Stimulated activated CD4-positive, alpha-beta T cell treated with anti-CD3 and anti-CD28 coated beads, Interleukin-1b, Interleukin-23, amount 100 ng/mL, for 48 hours (primary cell): ENCODE measurements around the gene SUN2.

Experiments
- DNase-seq: peaks from one replicate; pipeline ENCODE4 v3.0.0-alpha.2; 2020

The SUN2 gene

DNA sequence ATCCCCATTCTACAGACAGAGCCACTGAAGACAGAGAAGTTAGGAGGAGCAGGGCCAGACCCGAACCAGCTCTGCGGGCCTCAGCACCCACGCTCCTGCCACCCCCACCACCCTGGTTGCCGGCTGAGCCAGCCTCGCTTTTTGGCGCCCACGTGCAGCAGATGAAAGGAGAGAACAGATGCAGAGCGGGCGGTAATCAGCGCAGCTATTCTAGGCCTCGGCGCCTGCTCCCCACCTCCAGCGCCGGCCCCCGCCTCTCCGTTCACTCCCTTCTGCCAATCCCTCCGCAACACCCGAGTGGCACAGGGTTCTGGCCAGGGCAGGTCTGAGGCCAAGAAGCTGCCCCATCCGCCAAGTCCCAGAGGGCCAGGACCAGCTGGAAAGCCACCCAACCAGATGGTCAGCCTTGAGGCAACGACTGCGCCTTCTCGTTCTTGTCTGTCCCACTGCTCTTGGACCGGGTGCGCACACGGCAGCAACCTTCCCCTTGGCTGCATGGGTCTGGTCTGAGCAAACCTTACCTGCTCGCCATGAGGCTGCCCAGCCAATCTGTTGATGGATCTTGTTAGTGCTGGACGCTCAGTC is 21.4 kb upstream of the SUN2 start:
- DNase-seq: no peak

DNA sequence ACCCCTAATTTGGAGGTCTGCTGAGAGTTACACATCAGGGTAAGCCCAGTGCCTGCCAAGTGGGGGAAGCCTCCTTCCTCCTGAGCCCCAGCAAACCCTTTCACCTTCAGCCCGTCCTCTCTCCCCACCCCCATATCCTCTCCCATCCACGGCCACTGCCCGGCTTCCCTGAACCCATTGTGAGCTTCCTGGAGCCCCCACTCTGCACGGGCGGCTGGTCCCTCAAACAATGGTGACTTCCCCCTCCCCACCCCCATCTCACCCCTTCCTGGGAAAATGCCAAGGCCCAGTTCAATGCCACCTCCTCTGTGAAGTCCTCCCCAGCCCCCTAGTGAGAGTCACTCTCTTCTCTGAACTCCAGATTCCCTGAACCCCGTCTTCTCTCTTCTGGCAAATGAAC is 20.3 kb upstream of the SUN2 start:
- DNase-seq: no peak

DNA sequence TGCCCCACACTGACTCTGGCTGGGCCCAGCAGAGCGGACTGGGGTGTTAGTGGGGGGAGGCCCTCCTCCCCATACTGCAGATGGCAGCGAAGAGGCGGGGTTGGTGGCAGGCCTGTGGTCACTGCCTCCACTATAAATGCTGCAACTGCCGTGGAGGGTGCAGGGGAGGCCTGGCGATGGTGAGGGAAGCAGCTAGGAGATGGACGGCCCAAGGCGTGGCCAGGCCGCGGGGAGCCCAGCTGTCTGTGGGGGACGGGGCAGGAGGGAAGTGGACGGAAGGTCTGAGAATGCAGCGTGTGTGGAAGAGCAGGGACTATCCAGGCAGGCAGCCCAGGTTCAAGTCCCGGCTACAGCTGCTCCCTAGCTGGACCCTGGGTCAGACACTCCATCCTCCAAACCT is 19.9 kb upstream of the SUN2 start:
- DNase-seq: no peak

DNA sequence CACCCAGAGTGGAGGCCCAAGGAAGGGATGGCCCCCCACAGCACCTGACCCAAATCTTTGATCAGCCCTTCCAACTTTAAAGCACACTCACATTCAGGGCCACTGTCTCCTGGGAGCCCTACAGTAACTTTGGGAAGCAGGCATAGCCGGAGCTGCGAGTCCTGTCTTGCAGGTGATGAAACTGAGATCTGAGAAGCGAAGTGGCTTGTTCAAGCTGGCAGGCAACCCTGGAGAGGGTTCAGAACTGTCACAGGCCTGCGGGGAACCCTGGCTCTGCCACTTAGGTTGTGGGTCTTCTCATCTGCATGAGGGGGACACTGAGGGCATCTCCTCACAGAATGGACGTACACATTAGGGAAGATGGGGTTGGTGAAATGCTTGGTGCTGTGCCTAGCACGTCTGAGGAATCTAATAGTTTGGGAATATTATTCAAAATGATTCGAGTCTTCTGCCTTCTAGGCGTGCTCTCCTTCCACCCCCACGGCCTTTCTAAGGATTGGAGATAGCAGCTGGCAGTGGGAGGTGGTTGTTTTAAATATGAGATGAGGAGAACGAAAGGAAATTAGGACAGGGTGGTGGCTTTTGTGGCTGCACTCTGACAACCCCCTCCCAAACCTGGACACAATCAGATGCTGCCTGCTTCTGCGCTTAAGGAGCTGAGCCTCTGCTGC is 18.8 kb upstream of the SUN2 start:
- no peak for DNase-seq

DNA sequence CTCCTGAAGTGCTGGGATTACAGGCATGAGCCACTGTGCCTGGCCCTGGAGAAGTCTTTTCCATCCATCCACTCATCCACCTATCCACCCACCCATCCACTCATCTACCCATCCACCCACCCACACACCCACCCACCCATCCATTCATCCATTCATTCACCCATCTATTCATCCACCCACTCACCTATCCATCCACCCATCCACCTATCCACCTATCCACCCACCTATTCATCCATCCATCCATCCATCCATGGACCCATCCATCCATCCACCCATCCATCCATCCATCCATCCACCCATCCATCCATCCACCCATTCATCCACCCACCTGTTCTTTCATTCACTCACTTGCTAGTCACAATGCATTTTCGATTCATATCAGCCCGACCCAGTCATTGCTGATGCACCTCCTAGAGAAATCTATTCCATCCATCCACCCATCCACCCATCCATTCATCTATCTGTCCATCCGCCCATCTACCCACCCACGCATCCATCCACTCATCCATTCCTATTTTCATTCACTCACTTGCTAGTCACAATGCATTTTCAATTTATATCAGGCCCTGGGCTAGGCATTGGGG is 17.7 kb upstream of the SUN2 start:
- no peak for DNase-seq

DNA sequence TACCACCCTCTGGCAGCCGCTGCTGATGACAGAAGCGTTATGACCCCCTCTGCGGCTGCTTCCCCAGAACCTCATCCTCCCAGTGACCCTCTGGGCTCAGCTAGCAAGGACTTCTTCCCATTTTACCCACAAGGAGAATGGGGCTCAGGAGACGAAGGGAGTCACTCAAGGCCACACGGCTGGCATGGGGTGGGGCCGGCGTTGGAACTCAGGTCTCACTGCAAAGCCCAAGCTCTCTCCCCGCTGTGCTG is 16.8 kb upstream of the SUN2 start:
- DNase-seq: no peak

DNA sequence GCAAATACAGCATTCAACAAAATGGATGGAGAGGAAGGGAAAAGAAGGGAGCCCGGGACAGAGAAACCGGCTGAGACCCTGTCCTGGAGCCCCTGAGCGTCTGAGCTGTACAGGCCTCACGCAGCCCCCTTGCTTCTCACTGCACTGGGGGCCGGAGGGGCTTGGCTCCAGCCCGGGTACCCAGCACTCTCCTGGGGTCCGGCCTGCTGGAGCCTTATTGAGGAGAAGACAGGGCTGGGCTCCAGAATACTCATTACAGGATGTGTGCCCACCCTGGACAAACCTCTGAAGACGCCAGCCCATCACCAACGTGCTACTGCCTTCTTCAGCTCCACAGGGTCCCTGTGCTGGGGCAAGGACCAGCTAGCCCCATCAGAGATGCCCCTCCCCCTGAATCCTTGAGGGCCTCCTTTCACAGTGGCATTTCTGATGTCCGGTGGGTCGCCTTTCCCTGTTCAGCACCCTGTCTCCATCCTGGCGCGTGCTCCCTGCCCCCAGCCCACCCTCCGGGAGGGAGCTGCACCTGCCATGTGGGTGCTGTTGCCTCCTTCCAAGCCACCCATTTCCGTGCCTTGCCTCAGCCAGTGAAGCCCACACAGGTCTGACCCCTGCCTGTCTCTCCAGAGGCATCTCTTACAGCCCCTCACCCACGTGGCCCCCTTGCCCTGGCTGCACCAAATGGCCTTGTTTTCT is 14.6 kb upstream of the SUN2 start:
- DNase-seq: no peak

DNA sequence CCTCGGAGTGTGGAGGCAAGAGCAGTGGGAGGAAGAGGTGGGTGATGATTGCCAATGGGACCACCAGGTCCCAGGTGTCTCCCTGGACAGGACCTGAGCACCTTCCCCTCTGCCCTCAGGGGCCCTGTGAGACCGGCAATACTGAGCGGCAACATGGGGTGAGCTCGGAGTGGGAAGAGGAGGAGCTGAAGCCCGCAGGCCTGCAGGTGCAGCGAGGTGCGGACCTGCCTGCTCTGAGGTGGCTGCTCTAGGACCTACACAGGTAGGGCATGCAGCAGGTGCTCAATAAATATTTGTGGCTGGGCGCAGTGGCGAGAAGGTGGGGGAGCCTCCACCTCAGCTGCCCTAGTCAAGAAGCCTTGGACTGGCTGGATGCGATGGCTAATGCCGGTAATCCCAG is 12.2 kb upstream of the SUN2 start:
- DNase-seq: no peak

DNA sequence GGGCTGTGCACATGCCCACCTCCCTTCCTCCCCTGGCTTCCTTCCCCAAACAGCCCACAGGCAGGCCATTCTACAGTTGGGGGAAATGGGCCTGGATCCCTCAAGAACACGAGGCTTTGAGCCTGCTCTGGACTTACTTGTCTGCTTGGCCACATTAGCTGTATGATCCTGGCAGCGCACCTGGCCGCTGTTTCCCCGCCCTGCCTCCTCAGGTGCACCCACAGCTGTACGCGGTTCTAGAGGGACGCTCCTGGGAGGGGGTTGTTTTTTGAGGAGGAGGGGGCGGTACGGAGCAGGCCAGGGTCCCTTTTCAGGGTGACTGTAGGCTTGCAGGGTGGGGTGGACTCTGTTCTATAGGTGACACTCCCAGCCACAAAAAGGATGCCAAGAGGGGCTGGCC is 11.5 kb upstream of the SUN2 start:
- DNase-seq: no peak

DNA sequence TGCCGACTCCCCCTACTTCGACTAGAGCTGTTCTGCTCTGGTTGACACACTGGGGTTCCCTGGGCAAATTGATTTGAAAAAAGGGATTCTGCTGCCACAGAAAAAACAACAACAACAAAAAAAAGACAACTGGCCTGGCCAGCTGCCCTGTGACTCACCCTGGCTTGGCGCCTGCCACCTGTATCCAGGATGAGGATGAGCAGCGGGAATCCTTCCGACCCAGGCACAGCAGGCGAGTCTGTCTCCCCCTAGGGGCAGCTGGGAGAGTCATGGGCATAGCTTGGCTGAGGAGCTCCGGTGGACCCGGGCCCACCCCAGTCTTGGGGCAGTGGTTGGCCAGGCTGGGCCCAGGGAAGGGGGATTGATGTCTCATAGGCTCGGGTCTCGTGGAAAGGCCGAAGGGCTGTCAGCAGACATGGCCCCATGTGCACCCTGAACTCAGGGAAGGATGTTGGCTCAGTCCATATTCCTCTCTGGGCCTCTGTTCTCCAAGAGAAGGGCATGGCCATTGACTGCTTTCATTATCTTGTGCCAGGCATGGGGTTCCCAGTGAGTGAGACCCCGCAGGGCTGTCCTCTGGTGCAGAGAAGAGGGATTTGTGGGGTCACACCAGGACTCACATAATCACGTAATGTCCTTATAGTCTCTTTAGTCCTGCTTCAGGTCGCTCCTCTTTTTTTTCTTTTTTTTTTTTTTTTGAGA is 10.4 kb upstream of the SUN2 start:
- no peak for DNase-seq

DNA sequence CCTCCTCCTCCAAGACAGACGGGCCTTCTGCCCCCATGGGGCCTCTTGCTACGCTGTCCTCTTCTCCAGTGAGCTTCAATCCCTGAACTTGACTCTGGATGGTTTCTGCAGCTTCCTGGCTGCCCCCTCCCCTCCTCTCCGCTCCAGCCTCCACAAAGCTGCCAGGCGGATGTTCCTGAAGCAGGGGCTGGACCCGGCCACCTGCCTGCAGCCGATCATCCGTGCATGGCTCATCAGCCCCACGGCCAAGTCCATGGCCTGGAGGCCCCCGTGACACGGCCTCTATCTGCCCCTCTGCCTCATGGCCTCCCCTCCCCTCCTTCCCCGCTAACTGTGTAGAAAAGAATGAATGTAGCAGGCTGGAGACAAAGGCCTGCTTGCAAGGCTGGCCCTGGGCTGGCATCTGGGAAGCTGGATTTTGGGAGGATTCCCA is 6.8 kb upstream of the SUN2 start:
- DNase-seq: no peak

DNA sequence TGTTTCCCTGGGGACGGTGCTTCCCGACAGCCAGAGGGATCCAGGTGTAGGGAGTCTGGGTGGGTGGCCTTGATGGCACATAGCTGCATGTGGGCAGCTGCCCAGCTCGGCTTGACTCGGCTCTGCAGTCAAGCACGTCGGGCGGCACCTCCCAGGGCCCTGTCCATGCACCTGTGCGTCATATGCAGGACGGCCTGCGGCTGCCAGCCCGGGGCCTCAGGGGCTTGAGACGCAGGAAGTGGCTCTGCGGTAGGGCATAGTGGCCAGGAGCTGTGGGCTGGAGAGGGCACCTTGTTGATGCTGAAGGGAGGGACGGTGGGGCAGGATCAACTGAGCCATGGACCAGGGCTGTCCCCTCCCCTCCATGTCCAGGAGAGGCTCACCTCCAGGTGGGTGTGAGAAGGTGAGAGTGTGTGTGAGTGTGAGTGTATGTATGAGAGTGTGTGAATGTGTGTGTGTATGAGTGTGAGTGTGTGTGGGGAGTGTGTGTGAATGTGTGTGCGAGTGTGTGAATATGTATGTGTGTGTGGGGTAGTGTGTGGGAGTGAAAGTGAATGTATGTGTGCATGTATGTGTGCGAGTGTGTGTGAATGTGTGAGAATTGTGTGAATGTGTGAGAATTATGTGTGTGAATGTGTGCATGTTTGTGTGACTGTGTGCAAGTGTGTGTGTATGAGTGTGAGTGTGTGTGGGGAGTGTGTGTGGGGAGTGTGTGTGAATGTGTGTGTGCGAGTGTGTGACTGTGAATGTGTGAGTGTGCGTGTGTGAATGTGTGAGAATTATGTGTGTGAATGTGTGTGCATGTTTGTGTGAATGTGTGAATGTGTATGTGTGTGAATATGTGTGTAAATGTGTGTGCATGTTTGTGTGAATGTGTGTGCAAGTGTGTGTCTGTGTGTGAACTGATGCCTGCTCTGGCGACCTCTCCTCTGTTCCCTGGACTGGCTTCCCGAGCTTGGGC is 5.7 kb upstream of the SUN2 start:
- no peak for DNase-seq

DNA sequence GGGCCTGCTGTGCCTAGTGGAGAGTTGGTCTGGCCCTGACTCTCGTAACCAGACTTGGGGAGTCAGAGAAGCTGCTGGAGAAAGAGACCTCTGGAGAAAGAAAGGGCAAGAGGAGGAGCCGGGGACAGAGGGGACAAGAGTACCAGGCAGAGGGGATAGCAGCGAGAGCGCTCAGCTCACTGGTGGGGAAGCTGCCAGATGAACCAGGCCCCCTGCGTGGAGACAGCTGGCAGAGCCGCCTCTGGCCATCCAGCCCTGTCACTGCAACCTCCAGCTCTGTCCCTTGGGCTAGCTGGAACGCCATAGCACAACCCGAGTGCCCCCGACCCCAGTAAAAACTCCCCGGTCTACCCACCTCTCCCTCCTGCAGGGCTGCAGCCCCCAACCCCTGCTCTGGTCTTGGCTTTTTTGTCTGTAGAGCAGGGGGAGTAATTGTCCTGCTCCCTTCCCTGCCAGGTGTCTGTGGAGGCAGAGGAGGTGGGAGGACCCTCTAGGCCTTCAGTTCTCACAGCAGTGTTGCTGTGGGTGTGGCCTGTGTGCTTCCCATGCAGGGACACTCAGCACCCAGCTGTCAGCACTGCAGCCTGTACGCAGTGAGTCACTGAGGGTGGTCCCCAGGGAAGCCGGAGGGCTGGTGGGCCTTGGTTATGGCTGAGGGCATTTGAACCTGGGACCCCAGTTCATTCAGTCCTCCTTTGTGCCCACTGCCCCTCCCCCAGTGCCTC is 4.8 kb upstream of the SUN2 start:
- no peak for DNase-seq

DNA sequence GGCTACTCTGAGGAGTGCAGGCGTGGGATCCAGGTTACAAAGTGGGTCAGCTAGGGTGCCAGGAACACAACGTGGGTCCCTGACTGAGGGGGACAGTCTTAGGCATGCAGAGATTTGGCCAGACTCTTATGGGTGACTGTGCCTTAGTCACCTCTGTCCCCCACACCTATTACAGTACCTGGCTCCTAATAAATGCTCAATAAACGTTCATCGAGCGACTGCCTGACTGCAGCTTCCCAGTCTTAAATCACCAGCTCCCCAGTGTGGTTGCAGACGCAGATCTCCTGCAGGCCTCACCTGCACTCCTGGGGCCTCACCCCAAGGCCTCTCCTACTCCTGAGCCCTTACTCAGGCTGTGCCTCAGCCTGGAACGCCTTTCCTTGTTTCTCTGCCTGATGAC is 3.2 kb upstream of the SUN2 start:
- DNase-seq: no peak

DNA sequence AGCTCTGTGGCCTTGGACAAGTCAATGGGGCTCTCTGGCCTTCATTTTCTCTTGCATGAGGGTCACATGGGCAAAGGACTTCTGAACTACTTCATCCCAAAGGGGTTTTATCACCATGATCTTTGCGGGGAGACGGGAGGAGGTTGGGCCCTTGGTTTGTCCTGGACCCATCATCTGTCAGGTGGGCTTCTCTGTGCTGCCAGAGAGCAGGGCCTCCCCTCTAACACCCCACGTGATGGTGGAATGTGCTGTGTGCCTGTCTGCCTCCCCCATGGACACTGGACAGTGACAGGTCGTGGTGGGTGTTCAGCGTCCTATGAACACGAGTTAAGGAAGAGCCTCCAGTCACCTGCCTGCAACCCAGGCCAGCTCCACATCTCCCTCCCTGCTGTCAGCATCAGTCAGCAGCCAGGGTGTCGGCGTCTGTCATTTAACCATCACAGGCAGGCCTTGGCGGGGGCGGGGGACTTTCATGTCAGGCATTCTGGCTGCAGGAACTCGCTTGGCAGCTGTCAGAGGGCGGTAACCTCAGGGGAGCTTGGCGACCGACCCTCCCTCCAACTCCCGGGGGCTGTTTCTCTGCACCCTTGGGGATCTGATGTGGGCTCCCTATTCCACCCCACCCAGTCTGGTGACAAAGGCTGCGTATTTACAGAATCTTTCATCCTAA is 2.6 kb upstream of the SUN2 start:
- DNase-seq: peak; percentile 75

DNA sequence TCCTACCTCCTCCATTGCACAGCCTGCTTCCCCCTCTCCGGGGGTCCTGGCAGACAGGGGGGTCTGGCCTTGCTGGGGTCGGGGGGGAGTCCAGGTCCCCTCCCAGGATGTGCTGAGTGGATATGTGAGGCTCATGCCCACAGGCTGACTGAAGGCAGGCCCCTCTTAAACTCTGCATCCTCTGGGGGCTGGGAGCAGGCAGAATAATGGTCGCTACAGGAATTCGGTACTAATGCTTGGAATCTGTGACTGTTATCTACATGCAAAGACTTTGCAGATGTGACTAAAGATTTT is 1.6 kb upstream of the SUN2 start:
- DNase-seq: no peak

DNA sequence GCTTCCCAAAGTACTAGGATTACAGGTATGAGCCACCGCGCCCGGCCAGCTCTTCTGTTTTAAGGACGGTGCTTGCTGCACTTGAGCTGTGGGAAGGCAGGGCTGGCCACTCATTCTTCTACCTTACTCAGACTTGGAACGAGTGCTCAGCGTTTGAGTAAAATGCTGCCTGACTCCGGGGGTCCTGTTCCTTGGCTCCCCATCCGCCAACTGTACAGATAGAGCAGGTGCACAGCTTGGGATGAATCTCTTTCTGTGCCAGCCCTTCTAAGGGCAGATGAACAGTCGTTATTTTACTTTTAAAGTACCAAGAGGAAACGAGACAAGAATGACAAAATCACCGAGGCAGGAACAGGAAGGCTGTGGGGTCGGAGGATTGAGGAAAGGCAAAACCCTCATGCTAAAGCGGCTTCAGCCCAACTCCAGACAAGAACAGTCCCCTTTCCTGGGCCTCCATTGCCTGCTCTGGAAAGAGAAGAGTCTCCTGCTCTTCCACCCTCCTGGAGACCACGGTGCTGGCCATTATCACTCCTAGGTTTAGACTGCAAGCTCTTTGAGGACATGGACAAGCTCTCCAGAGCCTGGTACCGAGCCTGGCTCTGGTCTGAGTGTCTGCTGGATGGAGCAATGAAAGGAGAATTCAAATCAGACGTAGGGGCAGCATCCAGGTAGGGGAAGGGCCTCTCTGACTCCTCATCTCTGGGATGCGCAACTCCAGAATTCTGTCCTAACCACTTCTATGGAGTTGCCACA is 1.1 kb upstream of the SUN2 start:
- peak; percentile 54 for DNase-seq

DNA sequence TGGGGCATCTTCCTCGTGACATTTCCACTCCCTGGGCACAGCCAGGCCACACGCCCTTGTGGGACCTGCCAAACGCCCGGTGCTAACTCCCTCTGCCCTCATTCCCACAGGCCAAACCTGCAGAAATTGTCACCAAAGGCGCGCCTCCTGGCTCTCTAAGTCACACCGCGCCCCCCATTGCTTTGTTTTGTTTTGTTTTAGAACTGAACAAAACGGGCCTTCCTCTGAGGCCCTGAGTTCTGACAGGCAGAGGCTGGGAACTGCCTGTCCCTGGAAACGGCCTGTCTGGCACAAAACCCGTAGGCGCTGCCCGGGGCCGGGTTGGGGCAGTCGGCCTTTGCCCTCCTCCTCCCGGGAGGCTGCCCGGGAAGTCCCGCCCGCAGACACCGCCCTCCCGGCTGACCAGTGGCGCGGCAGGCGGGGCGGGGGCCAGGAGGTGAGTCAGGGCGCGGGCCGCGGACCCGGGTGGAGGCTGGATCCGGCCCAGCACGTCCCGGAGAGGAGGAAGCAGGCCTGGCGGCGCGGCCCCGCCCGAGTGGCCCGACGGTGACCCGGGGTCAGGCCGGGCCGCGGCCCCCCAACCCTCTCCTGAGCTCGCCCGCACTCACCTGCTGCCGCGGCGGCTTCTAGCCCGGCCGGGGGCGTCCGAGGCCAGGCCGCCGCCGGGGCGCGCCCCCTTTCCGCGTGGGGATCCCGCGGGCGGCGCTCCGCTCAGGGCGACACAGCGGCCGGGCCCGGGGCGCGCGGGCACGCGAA is 465 bp downstream of the SUN2 start:
- peak; percentile 39 for DNase-seq

DNA sequence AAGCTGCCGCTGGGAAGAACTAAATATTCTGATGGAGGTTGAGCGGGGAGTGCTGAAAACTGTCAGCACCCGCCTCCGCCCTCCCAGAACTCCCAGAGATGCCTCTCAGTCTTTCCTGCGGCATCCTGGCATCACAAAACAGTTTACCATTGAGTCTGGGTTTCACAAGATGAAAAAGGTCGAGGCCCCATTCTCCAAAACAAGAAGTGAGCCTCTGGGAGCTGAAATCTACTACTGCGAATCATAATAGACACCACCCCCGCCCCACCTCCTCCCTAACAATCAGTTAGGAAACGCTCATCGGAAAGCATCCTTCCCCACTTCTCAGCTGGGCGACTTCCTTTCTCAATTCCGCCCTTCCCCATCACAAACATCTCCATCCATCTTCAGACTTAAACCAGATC is 1.0 kb downstream of the SUN2 start:
- no peak for DNase-seq
